WTC11 (cell line): ENCODE data around the gene RAPSN.

Source experiments
- ATF3 ChIP-seq: sonication (generic); formaldehyde crosslinking; conservative IDR thresholded peaks from 2 replicates; pipeline ENCODE4 v1.8.1; 2022; ENCODE audit warnings: mild to moderate bottlenecking, missing genetic modification reagents
- CREM ChIP-seq: sonication (generic); formaldehyde crosslinking; IDR thresholded peaks from 2 replicates; pipeline ENCODE4 v1.8.1; 2022; ENCODE audit warnings: mild to moderate bottlenecking, missing genetic modification reagents, moderate library complexity
- CTCF ChIP-seq: fragments of 200-600 bp; IDR thresholded peaks from 2 replicates; pipeline ENCODE4 v1.8.0; 2022; ENCODE audit warnings: antibody characterized with exemption
- FOXP4 ChIP-seq: sonication (generic); formaldehyde crosslinking; IDR thresholded peaks from 2 replicates; pipeline ENCODE4 v1.8.0; 2022; ENCODE audit warnings: mild to moderate bottlenecking, missing genetic modification reagents
- JUN ChIP-seq: sonication (generic); formaldehyde crosslinking; IDR thresholded peaks from 2 replicates; pipeline ENCODE4 v1.8.0; 2023; ENCODE audit warnings: mild to moderate bottlenecking, missing genetic modification reagents
- NFYB ChIP-seq: sonication (generic); formaldehyde crosslinking; conservative IDR thresholded peaks from 2 replicates; pipeline ENCODE4 v1.8.0; 2022; ENCODE audit warnings: low read depth, missing genetic modification reagents
- USF2 ChIP-seq: sonication (generic); formaldehyde crosslinking; IDR thresholded peaks from 2 replicates; pipeline ENCODE4 v1.8.1; 2023; ENCODE audit warnings: mild to moderate bottlenecking, missing genetic modification reagents, moderate library complexity
- ZSCAN18 ChIP-seq: fragments of 250-450 bp; sonication (Bioruptor Pico); IDR thresholded peaks from 2 replicates; pipeline ENCODE4 v2.1.2; 2022; ENCODE audit warnings: mild to moderate bottlenecking, moderate library complexity

- TF ChIP-seq JUN (CRISPR knock-in tag) (no peak), USF2 (no peak), ATF3 (CRISPR knock-in tag) (no peak), NFYB (no peak), CTCF (no peak), FOXP4 (CRISPR knock-in tag) (no peak), ZSCAN18 (CRISPR knock-in tag) (no peak), CREM (no peak)
Measured at GRCh38 chr11:47393163-47394049, 55.5 kb downstream of the RAPSN start.
